ENCODE measurements around the gene CBLN3.

Gene CBLN3

DNA sequence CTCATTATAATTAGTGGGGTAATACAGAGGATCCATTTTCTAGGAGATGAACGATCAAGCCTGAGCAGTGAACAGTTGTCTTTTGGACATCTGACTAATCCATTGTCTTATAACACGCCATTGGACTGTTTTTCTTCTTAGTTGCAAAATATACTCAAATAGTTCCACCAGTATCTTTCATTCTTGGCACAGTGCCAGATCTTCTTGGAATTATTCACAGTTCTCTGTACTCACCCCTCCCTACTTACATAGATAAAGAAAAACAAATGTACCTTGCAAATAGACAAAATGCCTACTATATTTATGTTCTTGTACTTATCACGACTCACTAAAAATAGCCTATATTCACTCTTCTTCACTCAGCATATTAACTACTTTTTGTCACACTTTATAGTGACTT, 3.8 kb downstream of the CBLN3 start:
- no peak for DNase-seq (ENCODE audit: low read depth)

DNA sequence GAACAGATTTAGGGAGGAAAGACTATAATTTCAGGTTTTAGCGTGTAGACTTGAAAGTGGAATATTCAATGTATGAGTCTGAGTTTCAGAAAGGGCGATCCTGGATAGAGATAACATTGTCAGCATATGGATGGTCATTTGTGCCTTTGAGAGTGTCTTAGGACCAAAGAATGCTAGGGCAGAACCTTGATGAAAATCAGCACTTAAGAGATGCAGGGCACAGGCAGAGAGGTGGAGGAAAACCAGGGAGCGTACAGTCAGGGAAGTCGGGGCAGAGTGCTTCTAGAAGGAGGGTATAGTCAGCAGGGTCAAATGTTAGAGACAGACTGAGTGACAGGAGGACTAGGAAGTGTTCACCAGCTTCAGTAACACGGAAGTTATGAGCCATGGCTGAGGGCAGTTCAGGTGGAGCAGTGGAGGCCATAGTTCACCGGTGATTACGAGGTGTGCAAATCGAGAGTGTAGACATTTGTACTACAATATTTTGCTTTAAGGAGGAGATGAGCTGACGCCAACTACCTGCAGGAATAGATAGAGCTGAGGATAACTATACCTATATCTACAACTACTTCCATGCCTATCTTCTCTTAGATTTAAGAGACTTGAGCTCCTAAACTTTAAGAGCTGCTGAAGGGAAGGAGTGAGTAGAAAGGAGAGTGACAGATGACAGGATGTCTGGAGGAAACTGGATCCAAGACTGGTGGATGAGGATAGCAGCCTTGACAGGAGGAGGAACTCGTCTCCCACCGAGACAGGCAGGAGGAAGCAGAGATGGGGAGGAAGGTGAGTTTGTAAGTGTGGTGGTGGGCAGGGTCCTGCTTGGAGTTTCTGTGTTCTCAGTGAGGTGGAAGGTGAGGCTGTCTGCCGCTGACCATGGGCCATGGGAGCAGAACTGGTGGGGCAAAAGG, 6.5 kb downstream of the CBLN3 start:
- DNase-seq (ENCODE audit: low read depth), result no peak

DNA sequence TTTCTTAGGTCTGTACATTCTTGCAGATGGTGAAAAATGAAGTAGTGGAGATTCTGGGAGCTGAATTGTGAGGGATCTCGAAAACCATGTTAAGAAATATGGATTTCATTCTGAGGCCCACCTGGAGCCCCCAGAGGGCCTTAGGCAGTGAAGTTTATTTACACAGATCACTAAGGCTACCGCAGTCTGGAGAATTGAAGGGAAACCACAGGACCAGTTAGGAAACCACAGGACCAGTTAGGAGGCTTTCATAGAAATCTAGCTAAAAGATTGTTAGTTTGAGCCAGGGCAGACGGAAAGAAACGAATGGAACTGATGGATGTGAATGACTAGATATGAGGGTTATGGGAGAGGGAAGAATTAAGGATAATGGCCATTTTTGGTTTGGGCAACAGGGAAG, 7.2 kb downstream of the CBLN3 start:
- no peak for DNase-seq (ENCODE audit: low read depth)

DNA sequence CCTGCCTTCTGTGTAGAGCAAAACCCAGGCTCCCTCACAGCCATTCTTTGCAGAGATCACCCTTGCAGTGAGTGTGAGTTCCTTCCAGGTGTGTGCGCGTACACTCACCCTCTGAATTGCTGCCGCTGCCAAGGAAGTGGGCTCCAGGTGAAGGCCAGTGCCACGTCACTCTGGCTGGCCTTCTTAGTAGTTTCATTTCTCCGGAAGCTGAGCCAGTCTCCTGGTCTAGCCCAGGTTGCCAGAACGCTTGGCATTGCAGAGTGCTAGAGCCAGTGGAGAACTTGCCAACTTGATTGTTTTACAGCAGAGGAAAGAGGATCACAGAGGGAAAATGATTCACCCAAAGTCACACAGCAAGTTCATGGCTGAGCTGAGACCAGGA, 11.0 kb downstream of the CBLN3 start:
- no peak for DNase-seq (ENCODE audit: low read depth)

DNA sequence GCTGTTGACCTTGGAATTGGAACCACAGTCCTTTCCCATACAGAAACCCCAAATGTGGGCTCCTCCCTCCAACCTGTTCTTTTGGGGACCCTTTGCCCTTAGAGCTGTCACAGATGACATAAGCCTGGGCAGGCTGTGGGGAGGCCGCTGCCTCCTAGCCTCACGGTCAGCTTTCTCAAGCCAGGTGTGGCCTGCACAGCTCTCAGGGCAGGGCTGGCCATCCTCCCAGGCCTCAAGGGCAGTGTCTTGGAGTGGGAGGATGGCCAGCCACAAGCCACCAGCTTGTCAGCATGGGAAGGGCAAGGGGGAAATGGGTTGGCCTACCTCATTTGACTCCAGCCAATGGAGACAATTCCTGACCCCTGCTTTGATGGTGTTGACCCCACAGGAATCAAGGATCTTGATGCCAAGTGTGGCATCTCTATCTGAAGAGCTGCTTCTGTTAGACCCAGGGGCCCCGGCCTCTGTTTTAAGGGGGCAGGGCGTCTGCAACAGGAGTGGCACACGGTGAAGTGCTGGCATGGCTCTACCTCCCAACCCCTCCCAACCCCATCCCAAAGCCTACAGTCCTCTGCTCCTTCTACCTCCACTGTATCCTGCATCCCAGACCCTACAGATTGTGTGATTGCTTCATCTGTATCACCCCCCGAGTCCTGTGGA, 11.5 kb downstream of the CBLN3 start:
- no peak for DNase-seq (ENCODE audit: low read depth)

DNA sequence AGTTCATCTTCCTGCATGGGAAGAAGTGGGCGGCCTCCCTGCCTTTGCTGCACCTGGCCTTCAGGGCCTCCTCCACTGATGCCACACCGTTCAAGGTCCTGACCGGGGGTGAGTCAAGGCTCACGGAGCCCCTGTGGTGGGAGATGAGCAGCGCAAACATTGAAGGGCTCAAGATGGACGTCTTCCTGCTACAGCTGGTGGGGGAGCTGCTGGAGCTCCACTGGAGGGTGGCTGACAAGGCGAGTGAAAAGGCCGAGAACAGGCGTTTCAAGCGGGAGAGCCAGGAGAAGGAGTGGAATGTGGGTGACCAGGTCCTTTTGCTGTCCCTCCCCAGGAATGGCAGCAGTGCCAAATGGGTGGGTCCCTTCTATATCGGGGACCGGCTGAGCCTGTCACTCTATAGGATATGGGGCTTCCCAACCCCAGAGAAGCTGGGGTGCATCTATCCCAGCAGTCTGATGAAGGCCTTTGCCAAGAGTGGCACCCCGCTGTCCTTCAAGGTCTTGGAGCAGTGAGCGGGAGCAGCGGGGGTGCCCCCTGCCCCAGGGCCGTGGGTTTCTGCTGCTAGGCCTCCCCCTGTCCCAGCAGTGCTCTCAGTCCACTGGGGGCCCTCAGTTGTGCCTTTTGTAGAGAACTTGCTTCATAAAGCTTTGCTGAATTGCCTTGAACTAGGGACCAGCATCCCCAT, 12.4 kb downstream of the CBLN3 start:
- no peak for DNase-seq (ENCODE audit: low read depth)

DNA sequence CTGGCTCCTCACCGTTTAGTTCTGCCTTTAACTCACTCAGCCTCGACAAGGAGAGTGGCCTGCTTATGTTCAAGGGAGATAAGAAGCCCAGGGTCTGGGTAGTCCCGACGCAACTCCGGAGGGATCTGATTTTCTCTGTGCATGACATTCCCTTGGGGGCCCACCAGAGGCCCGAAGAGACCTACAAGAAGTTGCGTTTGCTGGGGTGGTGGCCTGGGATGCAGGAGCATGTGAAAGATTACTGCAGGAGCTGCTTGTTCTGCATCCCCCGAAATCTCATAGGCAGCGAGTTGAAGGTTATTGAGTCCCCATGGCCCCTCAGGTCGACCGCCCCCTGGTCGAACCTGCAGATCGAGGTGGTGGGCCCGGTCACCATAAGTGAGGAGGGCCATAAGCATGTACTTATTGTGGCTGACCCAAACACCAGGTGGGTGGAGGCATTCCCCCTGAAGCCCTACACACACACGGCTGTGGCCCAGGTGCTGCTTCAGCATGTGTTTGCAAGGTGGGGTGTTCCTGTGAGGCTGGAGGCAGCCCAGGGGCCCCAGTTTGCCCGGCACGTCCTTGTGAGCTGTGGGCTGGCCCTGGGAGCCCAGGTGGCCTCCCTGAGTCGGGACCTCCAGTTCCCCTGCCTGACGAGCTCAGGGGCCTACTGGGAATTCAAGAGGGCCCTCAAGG, 13.1 kb downstream of the CBLN3 start:
- DNase-seq (ENCODE audit: low read depth), result no peak

DNA sequence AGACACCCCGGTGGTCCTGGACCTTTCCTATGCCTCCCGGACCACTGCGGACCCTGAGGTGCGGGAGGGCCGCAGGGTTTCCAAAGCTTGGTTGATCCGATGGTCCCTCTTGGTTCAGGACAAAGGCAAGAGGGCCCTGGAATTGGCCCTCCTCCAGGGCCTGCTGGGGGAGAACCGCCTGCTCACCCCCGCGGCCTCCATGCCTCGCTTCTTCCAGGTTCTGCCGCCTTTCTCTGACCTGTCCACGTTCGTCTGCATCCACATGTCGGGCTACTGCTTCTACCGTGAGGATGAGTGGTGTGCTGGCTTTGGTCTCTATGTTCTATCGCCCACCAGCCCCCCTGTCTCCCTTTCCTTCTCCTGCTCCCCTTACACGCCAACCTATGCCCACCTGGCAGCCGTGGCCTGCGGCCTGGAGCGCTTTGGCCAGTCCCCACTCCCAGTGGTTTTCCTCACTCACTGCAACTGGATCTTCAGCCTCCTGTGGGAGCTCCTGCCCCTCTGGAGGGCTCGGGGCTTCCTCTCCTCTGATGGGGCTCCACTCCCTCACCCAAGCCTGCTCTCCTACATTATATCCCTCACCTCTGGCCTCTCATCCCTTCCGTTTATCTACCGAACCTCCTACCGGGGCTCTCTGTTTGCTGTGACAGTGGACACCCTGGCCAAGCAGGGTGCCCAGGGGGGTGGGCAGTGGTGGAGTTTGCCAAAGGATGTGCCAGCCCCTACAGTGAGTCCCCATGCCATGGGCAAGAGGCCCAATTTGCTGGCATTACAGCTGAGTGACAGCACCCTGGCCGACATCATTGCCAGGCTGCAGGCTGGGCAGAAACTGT, 13.8 kb downstream of the CBLN3 start:
- DNase-seq (ENCODE audit: low read depth), result no peak

DNA sequence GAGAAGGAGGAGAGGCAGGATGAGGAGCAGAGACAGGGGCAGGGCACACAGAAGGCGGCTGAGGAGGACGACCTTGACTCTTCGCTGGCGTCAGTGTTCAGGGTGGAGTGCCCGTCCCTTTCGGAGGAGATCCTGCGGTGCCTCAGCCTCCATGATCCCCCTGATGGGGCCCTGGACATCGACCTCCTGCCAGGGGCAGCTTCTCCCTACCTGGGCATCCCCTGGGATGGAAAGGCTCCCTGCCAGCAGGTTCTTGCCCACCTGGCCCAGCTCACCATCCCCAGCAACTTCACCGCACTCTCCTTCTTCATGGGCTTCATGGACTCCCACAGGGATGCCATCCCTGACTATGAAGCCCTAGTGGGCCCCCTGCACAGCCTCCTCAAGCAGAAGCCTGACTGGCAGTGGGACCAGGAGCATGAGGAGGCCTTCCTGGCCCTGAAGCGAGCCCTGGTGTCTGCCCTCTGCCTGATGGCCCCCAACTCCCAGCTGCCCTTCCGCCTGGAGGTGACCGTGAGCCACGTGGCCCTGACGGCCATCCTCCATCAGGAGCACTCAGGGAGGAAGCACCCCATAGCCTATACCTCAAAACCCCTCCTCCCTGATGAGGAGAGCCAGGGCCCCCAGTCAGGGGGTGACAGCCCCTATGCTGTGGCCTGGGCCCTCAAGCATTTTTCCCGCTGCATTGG, 14.6 kb downstream of the CBLN3 start:
- no peak for DNase-seq (ENCODE audit: low read depth)

DNA sequence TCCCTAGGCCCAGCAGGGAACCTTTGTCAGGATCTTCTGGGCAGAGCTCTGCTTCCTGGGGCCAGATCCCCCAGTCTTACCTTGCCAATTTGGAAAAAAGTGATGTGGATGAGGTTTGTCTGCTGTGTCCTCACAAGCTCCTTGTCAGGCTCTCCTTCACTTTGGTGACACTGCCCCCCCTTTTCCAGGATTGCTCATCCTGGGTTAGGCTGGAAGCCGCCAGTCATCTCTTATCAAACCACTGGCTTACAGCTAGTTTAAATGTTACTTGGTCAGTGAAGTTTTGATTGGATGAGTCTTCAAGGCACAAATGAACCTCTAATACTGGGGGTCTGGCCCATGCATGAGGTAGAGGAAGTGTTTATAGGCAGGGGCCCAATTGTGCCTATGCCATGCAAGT, 15.4 kb downstream of the CBLN3 start:
- no peak for DNase-seq (ENCODE audit: low read depth)

DNA sequence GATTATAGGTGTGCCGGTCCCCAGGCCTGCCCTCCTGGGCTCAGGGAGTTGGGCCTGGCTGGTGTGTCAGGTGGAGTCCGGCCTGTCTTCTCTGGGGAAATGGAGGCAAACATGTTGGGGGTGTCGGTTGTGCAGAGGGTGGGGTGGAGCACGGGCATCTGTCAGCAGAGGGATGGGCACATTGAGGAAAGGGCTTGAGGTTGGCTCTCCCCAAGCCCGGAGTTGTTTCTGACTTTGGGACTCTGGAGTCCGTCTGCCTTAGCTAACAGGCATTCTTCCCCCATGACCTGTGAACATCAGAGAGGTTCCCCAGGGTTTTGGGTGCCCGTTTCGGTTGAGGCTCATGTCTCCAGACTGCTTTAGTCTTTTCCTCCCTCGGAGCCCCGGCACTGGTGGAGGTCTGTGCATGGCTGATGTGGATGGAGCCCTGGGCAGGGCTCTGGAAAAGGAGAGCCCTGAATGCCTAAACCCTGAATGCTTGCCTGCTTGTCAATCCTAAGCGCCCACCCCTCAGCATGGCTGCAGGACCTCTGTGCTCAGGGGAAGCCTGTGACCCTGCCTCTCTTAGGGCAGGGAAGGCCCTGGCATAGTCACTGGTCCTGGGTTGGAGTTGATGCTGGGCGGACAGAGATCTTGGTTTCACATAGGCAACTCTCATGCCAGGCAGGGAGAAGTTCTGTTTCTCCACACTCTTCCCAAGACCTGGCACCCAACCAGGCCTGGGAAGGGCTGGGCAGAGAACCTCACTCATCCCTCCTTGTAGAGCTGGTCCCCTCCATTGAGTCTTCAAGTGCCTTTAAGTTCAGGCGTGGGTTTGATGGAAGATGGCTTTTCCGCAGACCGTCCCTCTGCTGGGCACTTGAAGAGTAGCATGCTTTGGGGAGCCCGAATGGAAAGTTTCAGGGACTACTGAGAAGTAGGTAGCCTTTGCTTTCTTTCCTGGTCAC, 17.8 kb downstream of the CBLN3 start:
- DNase-seq (ENCODE audit: low read depth), result no peak

DNA sequence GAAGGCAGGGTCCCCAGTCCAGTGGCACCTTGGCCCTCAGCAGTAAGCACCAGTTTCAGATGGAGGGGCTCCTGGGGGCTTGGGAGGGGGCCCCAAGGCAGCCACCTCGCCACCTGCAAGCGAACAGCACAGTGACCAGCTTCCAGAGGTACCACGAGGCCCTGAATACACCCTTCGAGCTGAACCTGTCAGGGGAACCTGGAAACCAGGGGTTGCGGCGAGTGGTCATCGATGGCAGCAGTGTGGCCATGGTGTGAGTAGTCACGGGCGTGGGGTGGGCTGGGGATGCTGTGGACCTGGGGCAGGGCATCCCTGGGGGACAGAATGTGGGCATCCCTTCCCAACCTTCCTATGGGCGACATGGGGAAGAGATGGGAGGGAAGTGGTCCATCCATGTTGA, 19.5 kb downstream of the CBLN3 start:
- DNase-seq (ENCODE audit: low read depth), result no peak

DNA sequence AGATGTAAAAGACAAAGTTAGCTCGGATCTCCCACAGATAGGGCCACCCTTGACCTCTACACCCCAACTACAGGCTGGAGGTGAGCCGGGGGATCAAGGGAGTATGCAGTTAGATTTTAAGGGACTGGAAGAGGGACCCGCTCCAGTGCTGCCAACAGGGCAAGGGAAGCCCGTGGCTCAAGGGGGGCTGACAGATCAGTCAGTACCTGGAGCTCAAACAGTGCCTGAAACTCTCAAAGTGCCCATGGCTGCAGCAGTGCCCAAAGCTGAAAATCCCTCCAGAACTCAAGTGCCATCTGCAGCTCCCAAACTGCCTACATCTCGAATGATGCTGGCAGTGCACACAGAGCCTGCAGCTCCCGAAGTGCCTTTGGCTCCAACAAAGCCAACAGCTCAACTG, 20.3 kb downstream of the CBLN3 start:
- no peak for DNase-seq (ENCODE audit: low read depth)

DNA sequence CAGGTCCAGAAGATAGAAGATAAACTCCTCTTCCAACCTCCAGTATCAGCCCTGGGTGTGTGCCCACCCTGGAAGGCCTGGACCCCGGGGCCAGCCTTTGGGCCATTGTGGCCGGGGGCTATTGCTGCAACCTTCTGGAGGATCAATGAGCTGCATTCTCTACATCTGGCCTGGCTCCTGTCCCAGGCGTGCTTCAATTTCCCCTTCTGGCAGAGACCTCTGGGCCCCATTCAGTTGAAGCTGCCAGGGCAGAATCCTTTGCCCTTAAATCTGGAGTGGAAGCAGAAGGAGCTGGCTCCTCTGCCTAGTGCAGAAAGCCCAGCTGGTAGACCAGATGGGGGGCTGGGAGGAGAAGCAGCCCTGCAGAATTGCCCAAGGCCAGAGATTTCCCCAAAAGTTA, 20.7 kb downstream of the CBLN3 start:
- no peak for DNase-seq (ENCODE audit: low read depth)

DNA sequence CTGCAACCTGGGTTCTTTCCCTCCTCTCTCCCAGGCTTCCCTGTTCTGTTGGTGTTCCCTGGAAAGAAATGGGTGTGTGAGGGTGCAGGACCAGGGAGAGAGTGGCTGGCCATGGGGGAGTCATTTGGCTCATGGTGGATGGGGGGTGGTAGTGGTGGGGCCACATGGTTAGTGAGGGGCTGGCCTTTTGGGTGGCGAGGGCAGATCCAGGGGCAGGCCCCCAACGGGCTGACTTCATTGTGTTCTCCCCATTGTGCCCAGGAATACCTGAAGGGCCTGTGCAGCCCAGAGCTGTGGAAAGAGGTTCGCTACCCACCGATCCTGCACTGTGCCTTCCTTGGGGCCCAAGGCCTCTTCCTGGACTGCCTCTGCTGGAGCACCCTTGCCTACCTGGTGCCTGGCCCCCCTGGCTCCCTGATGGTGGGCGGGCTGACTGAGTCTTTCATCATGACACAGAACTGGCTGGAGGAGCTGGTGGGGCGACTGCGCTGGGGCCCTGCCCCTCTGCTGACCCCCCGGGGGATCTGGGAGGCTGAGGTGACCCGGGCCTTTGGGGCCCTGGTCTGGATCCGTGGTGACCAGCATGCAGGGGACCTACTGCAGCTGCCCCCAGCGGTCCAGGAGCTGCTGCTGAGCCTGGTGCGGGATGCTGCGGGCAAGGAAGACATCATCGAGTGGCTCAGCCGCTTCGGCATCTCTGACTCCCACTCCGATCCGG, 21.7 kb downstream of the CBLN3 start:
- DNase-seq (ENCODE audit: low read depth), result no peak

DNA sequence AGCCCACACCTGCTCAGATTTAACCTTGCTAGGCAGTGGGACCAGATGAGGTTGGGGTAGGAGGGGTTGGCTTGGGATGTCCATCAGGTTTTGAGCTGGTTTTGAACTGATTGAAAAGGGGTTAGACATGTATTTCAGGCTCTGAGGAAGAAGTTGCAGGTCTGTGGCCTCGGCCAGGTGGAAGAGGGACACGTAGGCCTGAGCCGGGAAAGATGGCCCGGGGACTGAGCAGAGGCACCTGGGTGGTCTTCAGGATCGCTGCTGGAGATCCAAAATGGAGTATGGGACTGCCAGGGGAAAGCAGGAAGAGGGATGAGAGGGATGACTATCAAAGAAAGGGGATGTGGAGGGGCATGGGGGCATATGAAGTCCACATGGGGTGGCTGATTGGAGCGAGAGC, 23.1 kb downstream of the CBLN3 start:
- DNase-seq (ENCODE audit: low read depth), result no peak

DNA sequence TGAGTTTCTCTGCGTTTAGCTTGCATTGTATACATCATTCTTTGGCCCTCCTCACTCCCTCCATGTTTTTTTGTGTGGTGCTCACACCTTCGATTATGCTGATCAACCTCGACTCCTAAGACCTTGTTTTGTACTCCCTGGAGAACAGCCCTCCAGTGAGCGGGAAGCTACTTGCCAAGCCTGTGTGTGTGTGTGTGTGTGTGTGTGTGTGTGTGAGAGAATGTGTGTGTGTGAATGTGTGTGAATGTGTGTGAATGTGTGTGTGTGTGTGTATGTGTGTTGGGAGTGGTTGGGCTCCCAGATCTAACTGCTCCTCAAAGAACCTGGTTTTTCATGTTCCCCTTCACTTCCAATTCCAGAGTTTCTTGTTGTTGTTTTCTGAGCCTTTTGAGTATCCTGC, 24.7 kb downstream of the CBLN3 start:
- no peak for DNase-seq (ENCODE audit: low read depth)

DNA sequence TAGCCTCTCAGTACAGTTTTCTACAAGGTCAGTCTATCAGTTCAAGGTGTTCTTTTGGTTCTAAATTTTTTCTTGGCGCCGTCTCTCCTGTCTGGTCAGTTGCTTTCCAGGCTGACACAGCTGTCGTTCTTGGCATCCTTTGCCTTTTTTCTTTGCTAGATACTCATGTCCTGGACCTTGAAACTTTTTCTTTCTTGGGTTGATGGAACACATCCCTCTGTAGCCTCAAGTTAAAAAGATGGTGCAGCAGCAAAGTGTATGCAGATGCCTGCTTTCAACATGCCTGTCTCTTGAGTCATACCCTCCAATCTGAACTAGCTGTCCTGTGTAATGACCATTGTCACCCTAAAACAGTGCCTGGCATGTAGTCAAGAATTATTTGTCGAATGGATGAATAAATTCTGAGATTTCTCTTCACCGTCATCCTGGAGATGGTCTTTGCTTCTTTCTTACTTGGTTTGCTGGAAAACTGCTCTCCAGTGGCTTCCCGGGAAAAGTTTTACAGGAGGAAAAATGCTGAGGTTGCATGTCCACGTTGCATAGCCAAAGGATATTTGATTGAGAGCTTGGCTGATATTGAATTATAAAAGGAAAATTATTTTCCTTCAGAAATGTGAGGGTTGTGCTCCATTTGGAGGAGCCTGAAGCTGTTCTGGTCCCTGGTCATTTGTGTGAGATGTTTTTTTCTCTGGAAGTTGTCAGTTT, 26.0 kb downstream of the CBLN3 start:
- DNase-seq (ENCODE audit: low read depth), result no peak

Data from activated T-cell treated with anti-CD3 and anti-CD28 coated beads for 24 hours (primary cell).